SK-N-SH (cell line): ENCODE results near the gene NEU2.

Experiments
- CTCF ChIP-seq: fragments of 200-600 bp; sonication (generic); IDR thresholded peaks from 2 replicates; pipeline ENCODE4 v1.6.1; 2017; ENCODE audit warnings: antibody characterized with exemption, mild to moderate bottlenecking, moderate library complexity
- FOXJ3 ChIP-seq: sonication (generic); formaldehyde crosslinking; IDR thresholded peaks from 2 replicates; pipeline ENCODE4 v1.5.1; 2020; ENCODE audit warnings: mild to moderate bottlenecking, missing genetic modification reagents
- TAF1 ChIP-seq: IDR thresholded peaks from 2 replicates; pipeline ENCODE4 v1.6.1; 2012; ENCODE audit warnings: low read depth, mild to moderate bottlenecking, low read length, moderate library complexity, borderline replicate concordance
- YY1 ChIP-seq: IDR thresholded peaks from 2 replicates; pipeline ENCODE4 v1.4.0; 2012; ENCODE audit warnings: low read depth, mild to moderate bottlenecking
- ZBTB33 ChIP-seq: IDR thresholded peaks from 2 replicates; pipeline ENCODE4 v1.4.0; 2012; ENCODE audit warnings: low read depth, borderline replicate concordance

GRCh38 chr2:233041722-233042323 lies 9.4 kb downstream of the NEU2 start:
- TF ChIP-seq TAF1 = no peak
- no peak for TF ChIP-seq YY1
- no peak for TF ChIP-seq CTCF
- TF ChIP-seq FOXJ3 = no peak
- TF ChIP-seq ZBTB33 = no peak
